HuH-7 (cell line): ENCODE results near the gene VRK1.
"Not testable (repeated sequence)": the region's sequence is repeated elsewhere in the genome, so short reads cannot be mapped to it uniquely, and the experiment has no call there.

Experiments
- DNase-seq: peaks from one replicate; pipeline ENCODE4 v3.0.0; 2011; ENCODE audit warnings: low spot score

The VRK1 gene

GRCh38 chr14:96796851-96797581, at the start of gene VRK1:
Gene VRK1, plus strand, starts transcription at chr14:96797382. Its CDS starts 36,090 bp downstream, at chr14:96833472.
- DNase-seq, result peak; percentile 81

GRCh38 chr14:96747608-96748007, 49.6 kb upstream of the VRK1 start:
- no peak for DNase-seq

- DNase-seq, result no peak
These were observed 48.8 kb upstream of the VRK1 start for GRCh38 chr14:96748362-96748761.

- no peak for DNase-seq
These were observed 45.7 kb upstream of the VRK1 start for GRCh38 chr14:96751505-96751904.

- no peak for DNase-seq
These were observed 45.1 kb upstream of the VRK1 start for GRCh38 chr14:96752125-96752524.

GRCh38 chr14:96752594-96752993, 44.6 kb upstream of the VRK1 start:
- DNase-seq, result no peak

GRCh38 chr14:96754162-96754844, 42.9 kb upstream of the VRK1 start:
- no peak for DNase-seq

- DNase-seq, result no peak
These were observed 42.4 kb upstream of the VRK1 start for GRCh38 chr14:96754845-96755184.

GRCh38 chr14:96756745-96757144, 40.4 kb upstream of the VRK1 start:
- DNase-seq, result no peak

- DNase-seq, result no peak
These were observed 39.7 kb upstream of the VRK1 start for GRCh38 chr14:96757456-96757855.

GRCh38 chr14:96761066-96761465, 36.1 kb upstream of the VRK1 start:
- no peak for DNase-seq

- DNase-seq, result peak; percentile 57
These were observed 34.5 kb upstream of the VRK1 start for GRCh38 chr14:96762650-96763049.

GRCh38 chr14:96764012-96764411, 33.2 kb upstream of the VRK1 start:
- no peak for DNase-seq

GRCh38 chr14:96765205-96765604, 32.0 kb upstream of the VRK1 start:
- not testable (repeated sequence) for DNase-seq

- no peak for DNase-seq
These were observed 24.3 kb upstream of the VRK1 start for GRCh38 chr14:96772929-96773328.

GRCh38 chr14:96776791-96777190, 20.4 kb upstream of the VRK1 start:
- no peak for DNase-seq

- no peak for DNase-seq
These were observed 16.7 kb upstream of the VRK1 start for GRCh38 chr14:96780500-96780899.

GRCh38 chr14:96781371-96781770, 15.8 kb upstream of the VRK1 start:
- no peak for DNase-seq

GRCh38 chr14:96782436-96782835, 14.7 kb upstream of the VRK1 start:
- no peak for DNase-seq

- no peak for DNase-seq
These were observed 13.9 kb upstream of the VRK1 start for GRCh38 chr14:96783043-96783914.

- no peak for DNase-seq
These were observed 13.3 kb upstream of the VRK1 start for GRCh38 chr14:96783915-96784224.

GRCh38 chr14:96790186-96790585, 7.0 kb upstream of the VRK1 start:
- no peak for DNase-seq

- DNase-seq, result no peak
These were observed 6.5 kb upstream of the VRK1 start for GRCh38 chr14:96790706-96791105.
